GM12878 (cell line): Measurements from ENCODE around the gene PTPMT1. TPM values are rescaled to one million over a fixed set of nuclear protein-coding genes. Genes with fewer than 3 reads are reported as not detected.

ENCODE experiments used
- ATAC-seq: fragments of 200-7000 bp; cut with Tn5 transposase; 3 replicates; pipeline ENCODE4 v1.9.1; 2020; ENCODE audit warnings: mild to moderate bottlenecking, moderate library complexity
- BruUV-seq: library from RNA; stranded (reverse); fragments of 400-500 nt; replicated peaks from 2 replicates; lab custom pipeline; 2021; lab: Mats Ljungman, UMichigan
- CTCF ChIA-PET: fragments of 300-600 bp; sonication (Branson Sonifier 250); formaldehyde crosslinking; extraction: SDS; loops from one replicate; lab custom pipeline; 2021; ENCODE audit warnings: inconsistent platforms; lab: Yijun Ruan, JAX
- POLR2A ChIA-PET: fragments of 350-600 bp; formaldehyde crosslinking; extraction: SDS; loops from one replicate; lab custom pipeline; 2021; ENCODE audit warnings: inconsistent platforms; lab: Charles Lee
- RAD21 ChIA-PET: fragments of 300-600 bp; sonication (Branson Sonifier 250); formaldehyde crosslinking; loops from one replicate; lab custom pipeline; 2023; ENCODE audit warnings: antibody characterized with exemption; ENCODE audit not compliant: unreplicated experiment; lab: Charles Lee
- SMC1A ChIA-PET: fragments of 300-600 bp; sonication (Branson Sonifier 250); formaldehyde crosslinking; loops from one replicate; lab custom pipeline; 2023; ENCODE audit not compliant: unreplicated experiment, uncharacterized antibody; lab: Charles Lee
- DNase-seq: peaks from one replicate; pipeline ENCODE4 v3.0.0-alpha.2; 2011; ENCODE audit warnings: low read depth, low spot score
- FAIRE-seq: peaks from 3 replicates; lab custom pipeline; 2011; peaks lifted over from hg19 to GRCh38; lab: Jason Lieb, UNC
- H2AFZ ChIP-seq: 2 replicates; pipeline ENCODE4 v1.6.0; 2011; ENCODE audit warnings: low read depth, low read length, control low read depth; ENCODE audit not compliant: control insufficient read depth
- H3K27ac ChIP-seq: 2 replicates; pipeline ENCODE4 v1.5.1; 2011; ENCODE audit warnings: control low read depth; ENCODE audit not compliant: control insufficient read depth, insufficient read depth
- H3K27me3 ChIP-seq, 2 experiments: replicated peaks in 1 of 2; 2 replicates each; pipeline versions ENCODE4 v1.6.0 to v1.6.1; 2011; ENCODE audit warnings: low read length in 1 of 2; ENCODE audit not compliant: control insufficient read depth in 2 of 2, insufficient read depth in 2 of 2
- H3K36me3 ChIP-seq, 2 experiments: 2 replicates each; pipeline ENCODE4 v1.5.1; 2011; ENCODE audit warnings: low read length in 1 of 2; ENCODE audit not compliant: control insufficient read depth in 2 of 2, insufficient read depth in 2 of 2
- H3K4me1 ChIP-seq: 2 replicates; pipeline ENCODE4 v1.6.1; 2011; ENCODE audit warnings: mild to moderate bottlenecking, low read length, moderate library complexity, mixed read lengths; ENCODE audit not compliant: control insufficient read depth, insufficient read depth
- H3K4me2 ChIP-seq: 2 replicates; pipeline ENCODE4 v1.6.0; 2011; ENCODE audit warnings: control low read depth; ENCODE audit not compliant: control insufficient read depth, insufficient read depth
- H3K4me3 ChIP-seq: fragments of 200-600 bp; sonication (generic); 2 replicates; pipeline ENCODE4 v1.5.1; 2016
- H3K79me2 ChIP-seq: 2 replicates; pipeline ENCODE4 v1.6.0; 2011; ENCODE audit warnings: low read length; ENCODE audit not compliant: control insufficient read depth, insufficient read depth
- H3K9ac ChIP-seq: 2 replicates; pipeline ENCODE4 v1.8.0; 2011; ENCODE audit warnings: low read length, control low read depth, mixed read lengths; ENCODE audit not compliant: control insufficient read depth, insufficient read depth
- H3K9me3 ChIP-seq: replicated peaks from 3 replicates; pipeline ENCODE4 v1.5.1; 2011; ENCODE audit warnings: mild to moderate bottlenecking, low read length; ENCODE audit not compliant: control insufficient read depth, insufficient read depth
- H4K20me1 ChIP-seq: 2 replicates; pipeline ENCODE4 v1.6.0; 2011; ENCODE audit not compliant: control insufficient read depth, insufficient read depth
- CHD2 ChIP-seq: IDR thresholded peaks from 2 replicates; pipeline ENCODE4 v1.6.1; 2011; ENCODE audit warnings: low read depth, low read length, improper control_type of control experiment, borderline replicate concordance
- GABPA ChIP-seq: IDR thresholded peaks from 2 replicates; pipeline ENCODE4 v1.6.1; 2014; ENCODE audit warnings: antibody characterized with exemption, low read depth, mild to moderate bottlenecking, inconsistent platforms
- HSF1 ChIP-seq: fragments of 150-350 bp; IDR thresholded peaks from 2 replicates; pipeline ENCODE4 v1.6.1; 2014; ENCODE audit warnings: mild to moderate bottlenecking, low read depth, low read length
- MLLT1 ChIP-seq: fragments of 450-650 bp; IDR thresholded peaks from 2 replicates; pipeline ENCODE4 v1.6.1; 2016; ENCODE audit warnings: mild to moderate bottlenecking
- NFIC ChIP-seq: IDR thresholded peaks from 2 replicates; pipeline ENCODE4 v1.6.1; 2012; ENCODE audit warnings: low read depth, mild to moderate bottlenecking, inconsistent platforms, low read length, moderate library complexity
- RELB ChIP-seq: fragments of 450-650 bp; IDR thresholded peaks from 2 replicates; pipeline ENCODE4 v1.6.1; 2017; ENCODE audit warnings: low read depth, mild to moderate bottlenecking, moderate library complexity
- RUNX3 ChIP-seq: IDR thresholded peaks from 2 replicates; pipeline ENCODE4 v1.6.1; 2012; ENCODE audit warnings: low read length, inconsistent platforms
- SKIL ChIP-seq: fragments of 450-650 bp; IDR thresholded peaks from 2 replicates; pipeline ENCODE4 v1.6.1; 2017; ENCODE audit warnings: mild to moderate bottlenecking, low read depth, inconsistent platforms; ENCODE audit not compliant: poor library complexity, severe bottlenecking
- TCF7 ChIP-seq: IDR thresholded peaks from 2 replicates; pipeline ENCODE4 v1.6.1; 2014; ENCODE audit warnings: antibody characterized with exemption, borderline replicate concordance
- YY1 ChIP-seq: IDR thresholded peaks from 2 replicates; pipeline ENCODE4 v1.6.1; 2011; ENCODE audit warnings: low read depth, mild to moderate bottlenecking, low read length
- ZNF687 ChIP-seq: fragments of 450-650 bp; IDR thresholded peaks from 2 replicates; pipeline ENCODE4 v1.6.1; 2017; ENCODE audit warnings: mild to moderate bottlenecking, moderate library complexity
- WGBS: methylation state at CpG from one replicate; pipeline ENCODE4 v1.1.6; 2016; ENCODE audit warnings: low lambda C conversion rate; ENCODE audit not compliant: insufficient replicate concordance, insufficient coverage; ENCODE audit errors: missing lambda C conversion rate; 5-methylcytosine and 5-hydroxymethylcytosine counted together
- in situ Hi-C: fragments of 300-500 bp; cut with MboI; formaldehyde crosslinking; loops from 9 replicates; pipeline ENCODE4 v1.14.3; 2018; ENCODE audit warnings: mixed read lengths
- intact Hi-C: fragments of 100-400 bp; cut with micrococcal nuclease; formaldehyde crosslinking; loops from one replicate; pipeline ENCODE4 v1.14.2; 2022; ENCODE audit not compliant: unreplicated experiment
- polyA plus RNA-seq, 11 experiments: library from polyadenylated mRNA; depleted of rRNA in 4 of 11; unstranded in 6 of 11; stranded (reverse) in 5 of 11; fragments of >200 nt; fragmentation: Nextera tagmentation in 4 of 11; fragmentation: Illumina TruSeq in 1 of 11; extraction: Ambion mirVana in 4 of 11; extraction: Trizol in 1 of 11; gene quantifications; 1 replicate in 1 of 11; 2 replicates in 10 of 11; pipeline versions ENCODE4 v1.2.1 to v1.2.3, GENCODE V29; 2011 to 2016; ENCODE audit warnings: inconsistent platforms in 2 of 11, missing spikeins in 2 of 11, low read depth in 1 of 11
- total RNA-seq, 4 experiments: library from RNA; depleted of rRNA in 3 of 4; stranded (reverse); fragments of >200 nt in 3 of 4; fragmentation: Illumina TruSeq in 1 of 4; extraction: Trizol in 1 of 4; gene quantifications; 2 replicates each; pipeline versions ENCODE4 v1.2.1 to v1.2.3, GENCODE V29; 2013 to 2021

Gene PTPMT1
- total and polyA plus RNA-seq, 10 of the 15 experiments (the other 5 are each of a cell fraction or from before 2014, with no cell fraction given): 12.0 to 116 (median 58.2) TPM

GRCh38 chr11:47616726-47617416 lies 51.5 kb downstream of the PTPMT1 start:
- ATAC-seq: peak; percentile 78
- intact Hi-C loops: no loop called here
- ChIA-PET RAD21 (interaction anchor here (0.7 to 1.8 kb wide), 4 partner anchors 10 to 162 kb away, joined by 3 to 5 read pairs (median 4); partner anchors contain the start of genes KBTBD4 and NDUFS3), CTCF (interaction anchor here (0.6 to 2.6 kb wide), 17 partner anchors 9 to 466 kb away, joined by 3 to 13 read pairs (median 4); partner anchors contain the start of gene KBTBD4), SMC1A (interaction anchor here (0.6 to 1.7 kb wide), 7 partner anchors 38 to 242 kb away, joined by 3 to 6 read pairs (median 3); partner anchors contain the start of genes KBTBD4 and NDUFS3), POLR2A (no interaction called here)
- BruUV-seq: no TSS peak
- Histone ChIP-seq H3K79me2 (no peaks in the 10 kb centered on the region), H3K9me3 (no peaks in the 10 kb centered on the region), H4K20me1 (no peaks in the 10 kb centered on the region), H2AFZ (no peak overlapping the region), H3K4me1 (peaks cover 13% of the 10 kb centered on the region; the same call in 1 of the 2 replicates), H3K36me3 (peaks cover under 1 to 21% of the 10 kb centered on the region in 2 experiments; a peak in 3 of 4 replicates), H3K27me3 (no peaks in the 10 kb centered on the region), H3K4me3 (no peak overlapping the region), H3K9ac (no peak overlapping the region), H3K4me2 (no peak overlapping the region), H3K27ac (no peak overlapping the region)
- peak; percentile 41 for FAIRE-seq
- in situ Hi-C loops: no loop called here
- WGBS: 89% methylated on average over 10 of the region's 10 CpGs
- no peak for DNase-seq
- TF ChIP-seq MLLT1 (no peak), NFIC (no peak), CHD2 (no peak), SKIL (peak; percentile 26), TCF7 (no peak), HSF1 (no peak), YY1 (peak; percentile 66), ZNF687 (no peak), GABPA (no peak), RELB (no peak), RUNX3 (no peak)
